ENCODE measurements around the gene LSR. TPM values are rescaled to one million over a fixed set of nuclear protein-coding genes. Genes with fewer than 3 reads are reported as not detected.
"Not testable (repeated sequence)": the region's sequence is repeated elsewhere in the genome, so short reads cannot be mapped to it uniquely, and the experiment has no call there.

The LSR gene
- polyA plus RNA-seq, 6 donors from 2014 or later, result 11.7 to 46.3 (median 34.8) TPM

- Mint-ChIP-seq H3K27ac (peak overlapping the region in 4 of 6 donors; percentile 83 to 98 (median 93)), H3K36me3 (no peaks in the 10 kb centered on the region), H3K9me3 (no peaks in the 10 kb centered on the region), H3K4me1 (peaks cover 42 to 58% (median 54%) of the 10 kb centered on the region in 3 donors), H3K27me3 (no peaks in the 10 kb centered on the region), H3K4me3 (peak overlapping the region in 5 of 8 donors; percentile 22 to 84 (median 71))
- ATAC-seq (ENCODE audit: low read depth in 2 of 2) (no peak), DNase-seq (no peak)
Observed at GRCh38 chr19:35281303-35281702, 32.5 kb downstream of the LSR start.

GRCh38 chr19:35284153-35285094 is 35.6 kb downstream of the LSR start:
- no peaks in the 10 kb centered on the region for H3K36me3 Mint-ChIP-seq
- H3K4me3 Mint-ChIP-seq, result no peak overlapping the region
- peaks cover 37 to 63% (median 47%) of the 10 kb centered on the region in 3 donors for H3K4me1 Mint-ChIP-seq
- no peak for DNase-seq
- H3K27ac Mint-ChIP-seq, result peak overlapping the region in 1 of 6 donors; percentile 56
- no peak for ATAC-seq (ENCODE audit: low read depth in 2 of 2)
- H3K9me3 Mint-ChIP-seq, result no peaks in the 10 kb centered on the region
- no peaks in the 10 kb centered on the region for H3K27me3 Mint-ChIP-seq

- Mint-ChIP-seq H3K36me3 (no peaks in the 10 kb centered on the region), H3K9me3 (no peaks in the 10 kb centered on the region), H3K27ac (no peak overlapping the region), H3K4me1 (peaks cover 34 to 57% (median 41%) of the 10 kb centered on the region in 3 donors), H3K27me3 (no peaks in the 10 kb centered on the region), H3K4me3 (peak overlapping the region in 1 of 8 donors; percentile 24)
- ATAC-seq (ENCODE audit: low read depth in 2 of 2) (no peak), DNase-seq (no peak)
Observed at GRCh38 chr19:35285095-35285449, 36.3 kb downstream of the LSR start.

GRCh38 chr19:35285465-35285864 is 36.7 kb downstream of the LSR start:
- DNase-seq; H3K36me3 Mint-ChIP-seq; H3K27ac Mint-ChIP-seq; H3K27me3 Mint-ChIP-seq; ATAC-seq (ENCODE audit: low read depth in 2 of 2); H3K4me3 Mint-ChIP-seq; H3K9me3 Mint-ChIP-seq: not testable (repeated sequence)
- H3K4me1 Mint-ChIP-seq, result peaks cover 30 to 57% (median 37%) of the 10 kb centered on the region in 3 donors

GRCh38 chr19:35286101-35286500 is 37.3 kb downstream of the LSR start:
- H3K4me1 Mint-ChIP-seq, result peaks cover 26 to 54% (median 33%) of the 10 kb centered on the region in 3 donors
- H3K27ac Mint-ChIP-seq; DNase-seq; H3K9me3 Mint-ChIP-seq; H3K27me3 Mint-ChIP-seq; H3K36me3 Mint-ChIP-seq; ATAC-seq (ENCODE audit: low read depth in 2 of 2): not testable (repeated sequence)
- H3K4me3 Mint-ChIP-seq, result peak overlapping the region in 2 of 8 donors; percentile 30 to 65

GRCh38 chr19:35287713-35288112 is 38.9 kb downstream of the LSR start:
- peaks cover 21 to 50% (median 33%) of the 10 kb centered on the region in 3 donors for H3K4me1 Mint-ChIP-seq
- no peak overlapping the region for H3K4me3 Mint-ChIP-seq
- ATAC-seq (ENCODE audit: low read depth in 2 of 2) (no peak), DNase-seq (no peak)
- no peaks in the 10 kb centered on the region for H3K9me3 Mint-ChIP-seq
- H3K36me3 Mint-ChIP-seq, result no peaks in the 10 kb centered on the region
- H3K27ac Mint-ChIP-seq, result no peak overlapping the region
- no peaks in the 10 kb centered on the region for H3K27me3 Mint-ChIP-seq

GRCh38 chr19:35288331-35288730 is 39.5 kb downstream of the LSR start:
- no peaks in the 10 kb centered on the region for H3K9me3 Mint-ChIP-seq
- ATAC-seq (ENCODE audit: low read depth in 2 of 2), result no peak
- H3K4me3 Mint-ChIP-seq, result no peak overlapping the region
- DNase-seq, result no peak
- H3K36me3 Mint-ChIP-seq, result no peaks in the 10 kb centered on the region
- peaks cover 21 to 50% (median 32%) of the 10 kb centered on the region in 3 donors for H3K4me1 Mint-ChIP-seq
- H3K27ac Mint-ChIP-seq, result peak overlapping the region in 1 of 6 donors; percentile 68
- H3K27me3 Mint-ChIP-seq, result no peaks in the 10 kb centered on the region

GRCh38 chr19:35288906-35289305 is 40.1 kb downstream of the LSR start:
- Mint-ChIP-seq H3K9me3 (no peaks in the 10 kb centered on the region), H3K27me3 (no peaks in the 10 kb centered on the region), H3K4me3 (no peak overlapping the region), H3K36me3 (no peaks in the 10 kb centered on the region), H3K4me1 (peaks cover 18 to 48% (median 30%) of the 10 kb centered on the region in 3 donors), H3K27ac (no peak overlapping the region)
- ATAC-seq (ENCODE audit: low read depth in 2 of 2) (no peak), DNase-seq (no peak)

GRCh38 chr19:35290381-35291127 is 41.8 kb downstream of the LSR start:
- H3K4me1 Mint-ChIP-seq, result peaks cover 22 to 42% (median 34%) of the 10 kb centered on the region in 3 donors
- DNase-seq (no peak), ATAC-seq (ENCODE audit: low read depth in 2 of 2) (no peak)
- H3K36me3 Mint-ChIP-seq, result no peaks in the 10 kb centered on the region
- no peaks in the 10 kb centered on the region for H3K27me3 Mint-ChIP-seq
- H3K9me3 Mint-ChIP-seq, result no peaks in the 10 kb centered on the region
- H3K27ac Mint-ChIP-seq, result no peak overlapping the region
- H3K4me3 Mint-ChIP-seq, result peak overlapping the region in 1 of 8 donors; percentile 65

GRCh38 chr19:35291259-35291658 is 42.5 kb downstream of the LSR start:
- Mint-ChIP-seq H3K27me3 (no peaks in the 10 kb centered on the region), H3K4me1 (peaks cover 22 to 42% (median 40%) of the 10 kb centered on the region in 3 donors), H3K4me3 (peak overlapping the region in 1 of 8 donors; percentile 47), H3K9me3 (no peaks in the 10 kb centered on the region), H3K36me3 (no peaks in the 10 kb centered on the region), H3K27ac (peak overlapping the region in 2 of 6 donors; percentile 74 to 92)
- ATAC-seq (ENCODE audit: low read depth in 2 of 2) (no peak), DNase-seq (no peak)

GRCh38 chr19:35291916-35292315 is 43.1 kb downstream of the LSR start, which contains the start of gene MAG:
TSS of gene MAG (plus strand) at chr19:35292161. CDS start at chr19:35295409, 3,248 bp downstream.
- peaks cover 22 to 41% (median 40%) of the 10 kb centered on the region in 3 donors for H3K4me1 Mint-ChIP-seq
- DNase-seq (no peak), ATAC-seq (ENCODE audit: low read depth in 2 of 2) (no peak)
- H3K9me3 Mint-ChIP-seq, result no peaks in the 10 kb centered on the region
- H3K4me3 Mint-ChIP-seq, result peak within 1 kb of the TSS in 1 of 8 donors; percentile 47
- H3K36me3 Mint-ChIP-seq, result no peaks in the 10 kb centered on the region
- no peaks in the 10 kb centered on the region for H3K27me3 Mint-ChIP-seq
- peak within 1 kb of the TSS in 3 of 6 donors; percentile 74 to 92 (median 75) for H3K27ac Mint-ChIP-seq

GRCh38 chr19:35292421-35293362 is 43.9 kb downstream of the LSR start:
- ATAC-seq (ENCODE audit: low read depth in 2 of 2), result no peak
- H3K9me3 Mint-ChIP-seq, result no peaks in the 10 kb centered on the region
- no peak for DNase-seq
- H3K27me3 Mint-ChIP-seq, result no peaks in the 10 kb centered on the region
- no peak overlapping the region for H3K4me3 Mint-ChIP-seq
- peak overlapping the region in 1 of 6 donors; percentile 75 for H3K27ac Mint-ChIP-seq
- H3K36me3 Mint-ChIP-seq, result no peaks in the 10 kb centered on the region
- peaks cover 22 to 40% (median 34%) of the 10 kb centered on the region in 3 donors for H3K4me1 Mint-ChIP-seq

- Mint-ChIP-seq H3K4me1 (peaks cover 22 to 40% (median 33%) of the 10 kb centered on the region in 3 donors), H3K27me3 (no peaks in the 10 kb centered on the region), H3K36me3 (no peaks in the 10 kb centered on the region), H3K4me3 (no peak overlapping the region), H3K9me3 (no peaks in the 10 kb centered on the region), H3K27ac (peak overlapping the region in 1 of 6 donors; percentile 20)
- ATAC-seq (ENCODE audit: low read depth in 2 of 2) (no peak), DNase-seq (no peak)
Observed at GRCh38 chr19:35293363-35293739, 44.5 kb downstream of the LSR start.
